Gastroesophageal sphincter (tissue), 4 donors: ENCODE measurements around the gene NFKBIZ. TPM values are rescaled to one million over a fixed set of nuclear protein-coding genes. Genes with fewer than 3 reads are reported as not detected.

ENCODE experiments used
- ATAC-seq: fragments of 150-250 bp; one replicate; pipeline ENCODE4 v1.9.1; 2016; ENCODE audit warnings: mild to moderate bottlenecking, moderate library complexity
- H3K27ac ChIP-seq, 4 donors: fragments of 200-600 bp; sonication (generic) in 3 of 4; 1 replicate in 3 of 4; 2 replicates in 1 of 4; pipeline ENCODE4 v1.5.1; 2016 to 2019
- H3K27me3 ChIP-seq: fragments of 200-600 bp; sonication (generic); one replicate; pipeline ENCODE4 v1.5.1; 2019
- H3K36me3 ChIP-seq, 2 donors: fragments of 200-600 bp; sonication (generic); one replicate each; pipeline ENCODE4 v1.5.1; 2019; ENCODE audit warnings: control low read depth in 1 of 2
- H3K4me1 ChIP-seq, 3 donors: fragments of 200-600 bp; sonication (generic); 1 replicate in 2 of 3; 2 replicates in 1 of 3; pipeline ENCODE4 v1.5.1; 2016 to 2019; ENCODE audit warnings: control low read depth in 2 of 3
- H3K4me3 ChIP-seq, 2 donors: fragments of 200-600 bp; sonication (generic); one replicate each; pipeline ENCODE4 v1.5.1; 2019; ENCODE audit warnings: mild to moderate bottlenecking in 1 of 2, moderate library complexity in 1 of 2
- H3K9me3 ChIP-seq, 3 donors: fragments of 200-600 bp; sonication (generic); one replicate each; pipeline ENCODE4 v1.5.1; 2017 to 2019; ENCODE audit warnings: control low read depth in 2 of 3
- EP300 ChIP-seq: sonication (generic); formaldehyde crosslinking; IDR thresholded peaks from one replicate; pipeline ENCODE4 v1.6.1; 2017; ENCODE audit warnings: antibody characterized with exemption, mild to moderate bottlenecking
- POLR2A ChIP-seq, 2 donors: fragments of 450-650 bp; IDR thresholded peaks; one replicate each; pipeline ENCODE4 v1.6.1; 2017; ENCODE audit warnings: antibody characterized with exemption in 2 of 2, mild to moderate bottlenecking in 2 of 2, moderate library complexity in 1 of 2
- POLR2AphosphoS5 ChIP-seq: sonication (generic); formaldehyde crosslinking; IDR thresholded peaks from one replicate; pipeline ENCODE4 v1.6.1; 2017; ENCODE audit warnings: antibody characterized with exemption
- WGBS, 2 donors: methylation state at CpG; one replicate each; pipeline ENCODE4 v1.1.5; 2018; ENCODE audit warnings: low coverage in 1 of 2; 5-methylcytosine and 5-hydroxymethylcytosine counted together
- total RNA-seq, 4 donors: library from RNA; depleted of rRNA; stranded (reverse); fragments of >200 nt; gene quantifications; one replicate each; pipeline ENCODE4 v1.1.0, GENCODE V29; 2016
- TF ChIP-seq, protein P1 (sequence below), 4 experiments: fragments of 200-600 bp in 2 of 4; fragments of 450-650 bp in 2 of 4; sonication (generic) in 1 of 4; IDR thresholded peaks; one replicate each; pipeline ENCODE4 v1.5.1; 2017 to 2019; ENCODE audit warnings: antibody characterized with exemption in 4 of 4, mild to moderate bottlenecking in 2 of 4, moderate library complexity in 2 of 4

NFKBIZ gene
- total RNA-seq, 4 donors from 2014 or later, result 27.3 to 87.0 (median 51.9) TPM

DNA sequence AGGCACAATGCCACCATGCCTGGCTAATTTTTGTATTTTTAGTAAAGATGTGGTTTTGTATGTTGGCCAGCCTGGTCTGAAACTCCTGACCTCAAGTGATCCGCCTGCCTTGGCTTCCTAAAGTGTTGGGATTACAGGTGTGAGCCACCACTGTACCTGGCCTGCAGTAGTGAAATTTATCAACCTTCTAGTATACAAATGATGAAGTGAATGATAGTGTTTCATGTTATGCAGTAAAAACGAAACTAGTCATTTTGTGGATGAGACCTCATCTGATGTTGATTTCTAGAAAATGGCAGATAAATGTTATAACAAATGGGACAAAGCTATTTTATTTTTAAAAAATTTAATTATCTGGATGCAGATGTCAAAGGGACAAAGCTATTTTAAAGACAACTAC lies 37.4 kb upstream of the NFKBIZ start:
- no peak for ATAC-seq
- no peaks in the 10 kb centered on the region for H3K9me3 ChIP-seq
- peaks cover 0 to 12% of the 10 kb centered on the region in 2 donors for H3K36me3 ChIP-seq
- 58 to 100% methylated on average over 1 of the region's 2 CpGs for WGBS, 2 donors
- H3K4me3 ChIP-seq, result no peak overlapping the region
- TF ChIP-seq EP300 (no peak), POLR2AphosphoS5 (no peak)
- TF ChIP-seq, protein P1, sequence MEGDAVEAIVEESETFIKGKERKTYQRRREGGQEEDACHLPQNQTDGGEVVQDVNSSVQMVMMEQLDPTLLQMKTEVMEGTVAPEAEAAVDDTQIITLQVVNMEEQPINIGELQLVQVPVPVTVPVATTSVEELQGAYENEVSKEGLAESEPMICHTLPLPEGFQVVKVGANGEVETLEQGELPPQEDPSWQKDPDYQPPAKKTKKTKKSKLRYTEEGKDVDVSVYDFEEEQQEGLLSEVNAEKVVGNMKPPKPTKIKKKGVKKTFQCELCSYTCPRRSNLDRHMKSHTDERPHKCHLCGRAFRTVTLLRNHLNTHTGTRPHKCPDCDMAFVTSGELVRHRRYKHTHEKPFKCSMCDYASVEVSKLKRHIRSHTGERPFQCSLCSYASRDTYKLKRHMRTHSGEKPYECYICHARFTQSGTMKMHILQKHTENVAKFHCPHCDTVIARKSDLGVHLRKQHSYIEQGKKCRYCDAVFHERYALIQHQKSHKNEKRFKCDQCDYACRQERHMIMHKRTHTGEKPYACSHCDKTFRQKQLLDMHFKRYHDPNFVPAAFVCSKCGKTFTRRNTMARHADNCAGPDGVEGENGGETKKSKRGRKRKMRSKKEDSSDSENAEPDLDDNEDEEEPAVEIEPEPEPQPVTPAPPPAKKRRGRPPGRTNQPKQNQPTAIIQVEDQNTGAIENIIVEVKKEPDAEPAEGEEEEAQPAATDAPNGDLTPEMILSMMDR (IDR thresholded peaks at IDR 0.05), result no peak
- H3K27me3 ChIP-seq, result no peaks in the 10 kb centered on the region
- peaks cover 0 to 57% (median 17%) of the 10 kb centered on the region in 3 donors for H3K4me1 ChIP-seq
- no peak overlapping the region for H3K27ac ChIP-seq

DNA sequence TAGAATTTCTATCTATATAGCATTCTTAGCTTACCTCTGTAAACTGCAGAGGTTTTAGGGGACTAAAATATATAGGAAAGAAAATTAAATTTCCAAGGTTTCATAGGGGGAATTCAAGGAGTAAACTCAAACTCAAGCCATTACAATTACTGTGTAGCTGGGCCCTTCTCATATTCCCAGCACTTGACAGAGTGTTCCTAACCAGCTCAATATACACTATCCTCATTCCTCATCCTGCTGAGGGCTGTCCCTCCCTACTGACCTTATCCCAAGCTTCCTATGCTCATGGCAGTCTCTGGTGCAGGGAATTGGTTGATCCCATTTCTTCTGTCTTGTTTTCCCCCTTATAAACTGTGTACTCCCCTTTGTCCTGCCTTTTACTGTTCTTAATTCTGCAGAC lies 36.4 kb upstream of the NFKBIZ start:
- ATAC-seq, result no peak
- Histone ChIP-seq H3K4me1 (peaks cover 0 to 57% (median 17%) of the 10 kb centered on the region in 3 donors), H3K27me3 (no peaks in the 10 kb centered on the region), H3K9me3 (no peaks in the 10 kb centered on the region), H3K4me3 (no peak overlapping the region), H3K27ac (no peak overlapping the region), H3K36me3 (peaks cover 0 to 16% of the 10 kb centered on the region in 2 donors)
- TF ChIP-seq, protein P1 (IDR thresholded peaks at IDR 0.05), result no peak
- TF ChIP-seq POLR2AphosphoS5, result no peak
- no peak for TF ChIP-seq POLR2A (IDR thresholded peaks at IDR 0.05)
- TF ChIP-seq EP300, result no peak

DNA sequence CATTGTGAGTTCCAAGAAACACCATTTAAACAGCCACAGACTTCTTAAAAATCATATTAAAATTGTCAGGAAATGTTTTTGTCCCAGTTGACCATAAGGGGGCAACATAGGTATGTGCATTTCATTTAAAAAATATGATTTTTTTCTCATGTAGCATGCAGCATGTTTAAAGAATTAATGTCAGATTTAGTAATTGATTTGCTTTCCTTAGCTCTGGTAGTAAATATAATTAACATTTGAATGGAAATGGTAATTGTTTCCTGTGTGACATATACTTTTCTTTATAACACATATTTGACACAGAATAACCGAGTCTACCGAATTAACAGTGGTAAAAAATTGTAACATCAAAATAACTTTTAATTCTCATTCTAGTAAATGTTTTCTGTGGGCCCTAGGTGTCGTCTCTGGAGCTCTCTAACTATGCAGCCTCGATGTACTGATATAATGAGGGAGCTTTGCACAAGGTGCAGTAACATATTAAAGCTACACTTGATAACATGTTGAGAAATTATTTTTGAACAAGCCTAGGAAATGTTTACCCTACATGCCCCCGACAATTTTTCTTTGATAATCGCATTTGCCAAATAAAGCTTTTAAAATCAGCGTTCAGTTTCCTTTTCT lies 35.4 kb upstream of the NFKBIZ start:
- no peak for ATAC-seq
- Histone ChIP-seq H3K4me3 (no peak overlapping the region), H3K4me1 (peaks cover 0 to 55% (median 17%) of the 10 kb centered on the region in 3 donors), H3K27me3 (no peaks in the 10 kb centered on the region), H3K36me3 (peaks cover 0 to 15% of the 10 kb centered on the region in 2 donors), H3K9me3 (no peaks in the 10 kb centered on the region), H3K27ac (no peak overlapping the region)
- no peak for TF ChIP-seq POLR2AphosphoS5
- TF ChIP-seq EP300, result no peak
- no peak for TF ChIP-seq POLR2A (IDR thresholded peaks at IDR 0.05)
- TF ChIP-seq, protein P1 (IDR thresholded peaks at IDR 0.05), result peak; percentile 49 to 65 (median 60)
- WGBS, 2 donors, result 27 to 60% methylated on average over 7 of the region's 7 CpGs

DNA sequence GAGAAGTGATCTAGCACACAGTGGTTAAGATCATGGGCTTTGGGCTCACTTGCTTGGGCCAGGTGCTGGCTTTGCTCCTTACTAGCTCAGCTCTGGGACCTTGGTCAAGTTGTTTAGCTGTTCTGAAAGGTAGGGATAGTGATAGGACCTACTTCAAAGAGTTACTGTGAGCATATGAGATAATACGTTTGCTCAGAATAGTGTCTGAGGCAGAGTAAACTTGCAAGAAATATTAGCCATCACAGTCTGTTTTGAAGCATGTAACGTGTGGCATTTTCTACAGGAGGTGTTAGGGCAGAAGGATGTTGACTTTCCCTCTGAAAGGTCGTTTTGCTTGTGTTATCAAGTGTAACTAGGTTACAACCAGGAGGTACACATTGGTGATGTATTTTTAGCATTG lies 34.5 kb upstream of the NFKBIZ start:
- Histone ChIP-seq H3K4me3 (no peak overlapping the region), H3K27me3 (no peaks in the 10 kb centered on the region), H3K9me3 (no peaks in the 10 kb centered on the region), H3K27ac (peak overlapping the region in 1 of 4 donors; percentile 44), H3K4me1 (peaks cover 0 to 46% (median 13%) of the 10 kb centered on the region in 3 donors), H3K36me3 (peaks cover 0 to 17% of the 10 kb centered on the region in 2 donors)
- 31 to 48% methylated on average over 3 of the region's 3 CpGs for WGBS, 2 donors
- TF ChIP-seq POLR2AphosphoS5 (no peak), POLR2A (IDR thresholded peaks at IDR 0.05) (no peak), EP300 (no peak)
- TF ChIP-seq, protein P1 (IDR thresholded peaks at IDR 0.05), result no peak
- no peak for ATAC-seq
